Measurements from ENCODE around the gene RING1. TPM values are rescaled to one million over a fixed set of nuclear protein-coding genes. Genes with fewer than 3 reads are reported as not detected.

RING1 gene
- total RNA-seq, 2 experiments from 2014 or later = 27.1 to 28.6 TPM

DNA sequence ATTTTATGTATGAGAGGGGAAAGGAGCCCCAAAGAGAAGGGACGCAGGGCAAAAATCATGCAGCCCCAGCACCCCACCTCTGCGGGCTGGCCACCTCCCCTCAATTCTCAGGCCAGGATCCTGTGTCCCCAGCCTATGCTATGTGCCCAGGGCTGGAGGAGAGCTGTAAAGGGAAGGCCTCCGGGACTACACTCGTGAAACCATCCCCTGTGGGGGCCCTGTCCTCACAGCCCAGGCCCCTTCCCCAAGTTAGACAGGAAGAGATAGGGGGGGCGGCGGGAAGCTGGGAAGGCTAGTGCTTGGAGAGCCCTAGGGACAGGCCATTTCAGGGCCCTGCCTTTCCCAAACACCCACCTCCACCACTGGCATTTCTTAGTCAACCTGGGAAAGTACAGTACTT is 14.7 kb upstream of the RING1 start:
- CTCF ChIA-PET = no interaction called here
- peaks cover 36% of the 10 kb centered on the region for H3K4me1 Mint-ChIP-seq (ENCODE audit: low read depth)

GRCh38 chr6:33194431-33194979 is 13.8 kb upstream of the RING1 start:
- Mint-ChIP-seq H3K4me3 (peak overlapping the region; percentile 18), H3K27me3 (peaks cover 29% of the 10 kb centered on the region), H3K9me3 (no peaks in the 10 kb centered on the region), H3K36me3 (ENCODE audit: low read depth) (peaks cover 63% of the 10 kb centered on the region), H3K27ac (peak overlapping the region; percentile 39), H3K4me1 (ENCODE audit: low read depth) (peaks cover 44% of the 10 kb centered on the region)
- Histone ChIP-seq H3K4me3 (ENCODE audit: low read length) (no peak overlapping the region), H3K4me1 (ENCODE audit: insufficient read depth, low read length) (peaks cover 49% of the 10 kb centered on the region), H3K36me3 (ENCODE audit: insufficient read depth, low read length) (peaks cover 49% of the 10 kb centered on the region), H3K27ac (ENCODE audit: low read depth in 1 of 2, low read length in 2 of 2) (no peak overlapping the region), H3K27me3 (ENCODE audit: control insufficient read depth in 1 of 2, insufficient read depth in 2 of 2, low read length in 2 of 2) (peaks cover 15 to 20% of the 10 kb centered on the region in 2 experiments), H3K9me3 (ENCODE audit: control insufficient read depth in 1 of 2, insufficient read depth in 1 of 2, low read length in 2 of 2) (no peaks in the 10 kb centered on the region)
- intact Hi-C loops (cut with DNase I, micrococcal nuclease) = no loop called here
- ChIA-PET POLR2A (no interaction called here), CTCF (interaction anchor here (0.8 kb wide), 1 partner anchor 33 kb away, joined by 4 read pairs; no protein-coding TSS in a partner anchor)
- no peak for DNase-seq
- TF ChIP-seq, protein P1, sequence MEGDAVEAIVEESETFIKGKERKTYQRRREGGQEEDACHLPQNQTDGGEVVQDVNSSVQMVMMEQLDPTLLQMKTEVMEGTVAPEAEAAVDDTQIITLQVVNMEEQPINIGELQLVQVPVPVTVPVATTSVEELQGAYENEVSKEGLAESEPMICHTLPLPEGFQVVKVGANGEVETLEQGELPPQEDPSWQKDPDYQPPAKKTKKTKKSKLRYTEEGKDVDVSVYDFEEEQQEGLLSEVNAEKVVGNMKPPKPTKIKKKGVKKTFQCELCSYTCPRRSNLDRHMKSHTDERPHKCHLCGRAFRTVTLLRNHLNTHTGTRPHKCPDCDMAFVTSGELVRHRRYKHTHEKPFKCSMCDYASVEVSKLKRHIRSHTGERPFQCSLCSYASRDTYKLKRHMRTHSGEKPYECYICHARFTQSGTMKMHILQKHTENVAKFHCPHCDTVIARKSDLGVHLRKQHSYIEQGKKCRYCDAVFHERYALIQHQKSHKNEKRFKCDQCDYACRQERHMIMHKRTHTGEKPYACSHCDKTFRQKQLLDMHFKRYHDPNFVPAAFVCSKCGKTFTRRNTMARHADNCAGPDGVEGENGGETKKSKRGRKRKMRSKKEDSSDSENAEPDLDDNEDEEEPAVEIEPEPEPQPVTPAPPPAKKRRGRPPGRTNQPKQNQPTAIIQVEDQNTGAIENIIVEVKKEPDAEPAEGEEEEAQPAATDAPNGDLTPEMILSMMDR (IDR thresholded peaks at IDR 0.05) = no peak
- no peak for ATAC-seq (ENCODE audit: poor library complexity)

More for the DNA sequence above, 14.7 kb upstream of the RING1 start:
- POLR2A ChIA-PET = interaction anchor here (1.3 kb wide), 1 partner anchor 15 kb away, joined by 5 read pairs; the partner anchor contains the start of gene RING1
- DNase-seq (no peak), ATAC-seq (ENCODE audit: poor library complexity) (no peak)
- Histone ChIP-seq H3K36me3 (ENCODE audit: insufficient read depth, low read length) (peaks cover 49% of the 10 kb centered on the region), H3K27me3 (ENCODE audit: control insufficient read depth in 1 of 2, insufficient read depth in 2 of 2, low read length in 2 of 2) (peaks cover 15 to 20% of the 10 kb centered on the region in 2 experiments), H3K4me1 (ENCODE audit: insufficient read depth, low read length) (peaks cover 41% of the 10 kb centered on the region), H3K9me3 (ENCODE audit: control insufficient read depth in 1 of 2, insufficient read depth in 1 of 2, low read length in 2 of 2) (peaks cover 0 to 4% of the 10 kb centered on the region in 2 experiments), H3K27ac (ENCODE audit: low read depth in 1 of 2, low read length in 2 of 2) (no peak overlapping the region), H3K4me3 (ENCODE audit: low read length) (no peak overlapping the region)
- intact Hi-C loops (cut with DNase I, micrococcal nuclease) = no loop called here
- H3K9me3 Mint-ChIP-seq = no peaks in the 10 kb centered on the region
- H3K27ac Mint-ChIP-seq = no peak overlapping the region
- TF ChIP-seq, protein P1 (IDR thresholded peaks at IDR 0.05) = no peak
- peaks cover 35% of the 10 kb centered on the region for H3K27me3 Mint-ChIP-seq
- H3K4me3 Mint-ChIP-seq = peak overlapping the region; percentile 58
- peaks cover 54% of the 10 kb centered on the region for H3K36me3 Mint-ChIP-seq (ENCODE audit: low read depth)

GRCh38 chr6:33195304-33196165 is 12.8 kb upstream of the RING1 start:
- no peaks in the 10 kb centered on the region for H3K9me3 ChIP-seq (ENCODE audit: control insufficient read depth in 1 of 2, insufficient read depth in 1 of 2, low read length in 2 of 2)
- Mint-ChIP-seq H3K36me3 (ENCODE audit: low read depth) (peaks cover 71% of the 10 kb centered on the region), H3K4me1 (ENCODE audit: low read depth) (peaks cover 51% of the 10 kb centered on the region), H3K27ac (no peak overlapping the region), H3K4me3 (peak overlapping the region; percentile 54), H3K27me3 (peaks cover 18% of the 10 kb centered on the region), H3K9me3 (no peaks in the 10 kb centered on the region)
- POLR2A ChIA-PET = interaction anchor here (0.6 kb wide), 1 partner anchor 49 kb away, joined by 3 read pairs; no protein-coding TSS in a partner anchor
- H3K27me3 ChIP-seq (ENCODE audit: control insufficient read depth in 1 of 2, insufficient read depth in 2 of 2, low read length in 2 of 2) = peaks cover 15 to 20% of the 10 kb centered on the region in 2 experiments
- H3K36me3 ChIP-seq (ENCODE audit: insufficient read depth, low read length) = peaks cover 49% of the 10 kb centered on the region
- ATAC-seq (ENCODE audit: poor library complexity) (no peak), DNase-seq (no peak)
- no peak overlapping the region for H3K4me3 ChIP-seq (ENCODE audit: low read length)
- H3K27ac ChIP-seq (ENCODE audit: low read depth in 1 of 2, low read length in 2 of 2) = no peak overlapping the region
- intact Hi-C loops (cut with DNase I, micrococcal nuclease) = loop anchor here in 1 of 2 experiments (5.0 kb wide), 1 partner anchor 998 kb away; no protein-coding TSS in a partner anchor
- TF ChIP-seq, protein P1 (IDR thresholded peaks at IDR 0.05) = no peak
- H3K4me1 ChIP-seq (ENCODE audit: insufficient read depth, low read length) = peaks cover 53% of the 10 kb centered on the region
- CTCF ChIA-PET = no interaction called here
